Omental fat pad (tissue), 4 donors: ENCODE measurements around the gene TSPYL4. TPM values are rescaled to one million over a fixed set of nuclear protein-coding genes. Genes with fewer than 3 reads are reported as not detected.

Source experiments
- ATAC-seq: fragments of 150-250 bp; one replicate; pipeline ENCODE4 v1.9.1; 2016; ENCODE audit warnings: mild to moderate bottlenecking, moderate library complexity; ENCODE audit not compliant: low FRiP score
- DNase-seq: peaks from one replicate; pipeline ENCODE4 v3.0.0-alpha.2; 2019; ENCODE audit warnings: low spot score
- CTCF ChIP-seq, 3 donors: fragments of 450-650 bp; IDR thresholded peaks; one replicate each; pipeline ENCODE4 v1.5.1; 2016 to 2017; ENCODE audit warnings: antibody characterized with exemption in 3 of 3, mild to moderate bottlenecking in 3 of 3, moderate library complexity in 2 of 3
- total RNA-seq, 4 donors: library from RNA; depleted of rRNA; stranded (reverse); fragments of >200 nt; gene quantifications; one replicate each; pipeline ENCODE4 v1.1.0, GENCODE V29; 2016

The TSPYL4 gene
- total RNA-seq, 4 donors from 2014 or later: 8.0 to 13.4 (median 9.5) TPM

DNA sequence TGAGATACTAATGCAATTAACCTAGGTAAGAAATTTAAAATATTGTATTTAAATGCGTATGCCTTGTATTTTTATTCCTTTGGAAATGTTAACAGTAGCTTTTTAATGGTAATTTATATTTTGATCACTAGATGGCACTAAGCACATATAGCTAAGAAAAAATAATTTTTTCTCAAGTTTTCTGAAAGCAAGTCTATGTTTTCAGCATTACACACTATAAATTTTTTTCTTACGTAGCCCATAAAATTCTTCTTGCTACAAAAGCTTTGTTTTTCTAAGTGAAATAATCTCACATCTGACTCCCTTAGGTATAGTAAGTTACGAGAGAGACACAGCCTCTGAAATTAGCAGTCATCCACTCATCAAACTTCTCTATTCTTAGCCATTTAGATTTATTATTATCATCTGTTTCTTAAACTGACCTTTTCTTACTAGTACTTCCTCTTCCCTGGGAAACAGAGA lies 35.7 kb downstream of the TSPYL4 start:
- no peak for ATAC-seq
- TF ChIP-seq CTCF (IDR thresholded peaks at IDR 0.05): no peak
- no peak for DNase-seq

DNA sequence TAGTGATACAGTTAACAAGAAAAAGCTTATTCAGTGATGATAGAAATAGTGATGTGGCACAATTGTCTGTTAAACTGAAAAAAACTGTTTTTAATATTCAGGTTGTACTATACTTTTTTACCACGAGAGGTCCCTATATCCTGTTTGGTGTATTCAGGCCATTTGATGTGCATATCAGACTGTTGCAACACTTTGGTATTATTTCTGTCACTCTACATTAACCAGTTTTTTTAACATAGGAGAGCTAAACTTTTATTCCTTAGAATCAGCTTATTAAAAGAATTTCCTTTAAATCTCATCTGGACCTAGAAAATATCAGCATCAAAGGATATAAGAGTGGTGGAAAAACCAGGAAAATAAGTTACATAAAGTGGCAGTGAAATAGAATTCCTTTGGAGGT lies 36.8 kb downstream of the TSPYL4 start:
- no peak for DNase-seq
- TF ChIP-seq CTCF (IDR thresholded peaks at IDR 0.05): no peak
- peak; percentile 51 for ATAC-seq

DNA sequence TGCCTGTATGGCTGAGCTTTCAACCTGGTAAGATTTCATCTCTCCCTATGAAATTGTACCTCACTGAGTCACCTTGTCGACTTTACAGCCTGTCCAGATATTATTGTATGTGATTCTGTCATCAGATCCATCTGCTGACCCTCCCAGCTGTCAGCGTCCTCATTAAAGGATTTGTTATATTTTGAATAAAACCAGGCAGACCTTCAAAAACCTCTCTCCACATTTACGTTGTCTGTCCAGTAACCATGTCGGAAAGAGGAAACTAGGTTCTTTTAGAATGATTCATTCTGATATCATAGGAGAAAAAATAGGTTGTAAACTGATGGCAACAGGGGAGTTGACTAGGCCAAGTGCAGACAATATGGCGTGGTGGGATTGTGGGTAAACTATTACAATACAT lies 38.5 kb downstream of the TSPYL4 start:
- TF ChIP-seq CTCF (IDR thresholded peaks at IDR 0.05): no peak
- ATAC-seq: no peak
- DNase-seq: no peak

DNA sequence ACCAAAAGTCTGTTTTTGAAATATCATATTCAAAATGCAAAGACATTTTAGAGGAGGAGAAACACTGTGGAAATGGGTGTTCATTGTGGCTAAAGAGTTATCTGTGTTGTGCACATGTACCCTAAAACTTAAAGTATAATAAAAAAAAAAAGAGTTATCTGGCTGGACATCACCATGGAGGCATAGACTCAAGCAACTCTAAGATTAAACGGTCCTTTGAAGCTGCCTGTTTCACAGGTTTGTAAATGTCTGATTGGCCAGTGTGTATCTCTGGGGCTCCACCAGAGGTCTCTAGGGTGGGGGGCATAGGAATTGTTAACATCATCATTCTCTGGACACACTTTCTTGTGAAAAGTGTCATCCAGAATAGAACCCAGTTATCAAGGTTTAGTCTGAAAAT lies 39.2 kb downstream of the TSPYL4 start:
- no peak for TF ChIP-seq CTCF (IDR thresholded peaks at IDR 0.05)
- ATAC-seq (no peak), DNase-seq (no peak)

GRCh38 chr6:116210750-116211425 lies 43.0 kb downstream of the TSPYL4 start:
- ATAC-seq: peak; percentile 89
- TF ChIP-seq CTCF (IDR thresholded peaks at IDR 0.05): no peak

GRCh38 chr6:116210316-116210715 lies 43.6 kb downstream of the TSPYL4 start:
- no peak for ATAC-seq
- no peak for TF ChIP-seq CTCF (IDR thresholded peaks at IDR 0.05)
- no peak for DNase-seq

More at GRCh38 chr6:116210750-116211425, 43.0 kb downstream of the TSPYL4 start:
- no peak for DNase-seq
